KOPT-K1 (cell line): ENCODE data around the gene CAMTA1.

ENCODE experiments used
- H3K27ac ChIP-seq: fragments of 200-600 bp; sonication (generic); 2 replicates; pipeline ENCODE4 v1.5.1; 2016; ENCODE audit warnings: antibody characterized with exemption, mild to moderate bottlenecking, low read depth, low read length; ENCODE audit not compliant: poor library complexity, severe bottlenecking
- H3K36me3 ChIP-seq: fragments of 200-600 bp; sonication (generic); 2 replicates; pipeline ENCODE4 v1.5.1; 2017; ENCODE audit warnings: antibody characterized with exemption, mild to moderate bottlenecking, low read length, moderate library complexity; ENCODE audit not compliant: insufficient read depth
- H3K9me3 ChIP-seq: fragments of 200-600 bp; sonication (generic); 2 replicates; pipeline ENCODE4 v1.5.1; 2017; ENCODE audit warnings: antibody characterized with exemption, low read length, mild to moderate bottlenecking; ENCODE audit not compliant: insufficient read depth, poor library complexity, severe bottlenecking

CAMTA1 gene

DNA sequence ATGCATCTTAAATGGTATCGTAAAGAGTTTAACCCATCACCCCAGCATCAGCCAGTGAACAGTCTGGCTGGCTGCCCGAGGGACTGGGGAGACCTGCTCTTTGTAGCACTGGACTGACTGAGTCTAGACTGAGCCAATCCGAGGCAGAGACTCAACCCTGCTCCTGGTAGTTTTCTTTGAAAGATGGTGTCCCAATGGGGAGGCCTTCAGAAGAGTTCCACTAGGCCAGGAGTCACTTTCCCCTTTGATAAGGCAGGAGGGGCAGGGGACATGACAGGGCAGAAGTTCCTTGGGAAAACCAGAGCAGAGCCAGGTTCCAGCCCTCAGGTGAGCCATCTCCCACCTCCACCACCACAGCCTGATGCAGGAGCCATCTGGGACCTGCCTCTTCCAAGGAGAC lies 203.5 kb downstream of the CAMTA1 start:
- Histone ChIP-seq H3K9me3 (peaks cover 4% of the 10 kb centered on the region), H3K27ac (no peak overlapping the region), H3K36me3 (no peaks in the 10 kb centered on the region)

GRCh38 chr1:6989212-6990159 lies 204.2 kb downstream of the CAMTA1 start:
- peaks cover 4% of the 10 kb centered on the region for H3K9me3 ChIP-seq
- no peak overlapping the region for H3K27ac ChIP-seq
- H3K36me3 ChIP-seq: no peaks in the 10 kb centered on the region

GRCh38 chr1:6991266-6991665 lies 206.0 kb downstream of the CAMTA1 start:
- peaks cover 4% of the 10 kb centered on the region for H3K9me3 ChIP-seq
- no peaks in the 10 kb centered on the region for H3K36me3 ChIP-seq
- no peak overlapping the region for H3K27ac ChIP-seq

DNA sequence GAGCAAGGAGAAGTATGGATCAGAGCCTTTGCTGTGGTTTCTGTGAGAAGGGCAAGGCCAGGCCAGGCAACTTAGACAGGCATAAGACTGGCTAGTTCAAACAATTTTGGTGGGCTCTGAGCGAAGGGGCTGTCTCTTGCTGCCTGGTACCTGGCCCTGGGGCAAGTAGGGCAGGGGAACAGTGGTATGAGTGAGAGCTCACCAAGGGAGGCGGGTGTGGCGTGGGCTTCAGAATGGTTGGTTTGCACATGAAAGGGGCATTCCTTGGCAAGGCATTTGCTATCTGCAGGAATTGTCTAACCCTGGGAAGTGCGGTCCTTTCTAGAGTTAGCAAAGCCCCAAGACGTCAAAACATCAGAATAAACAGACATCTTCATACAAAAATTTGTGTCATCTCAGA lies 210.5 kb downstream of the CAMTA1 start:
- Histone ChIP-seq H3K9me3 (peaks cover 4% of the 10 kb centered on the region), H3K36me3 (no peaks in the 10 kb centered on the region), H3K27ac (no peak overlapping the region)

DNA sequence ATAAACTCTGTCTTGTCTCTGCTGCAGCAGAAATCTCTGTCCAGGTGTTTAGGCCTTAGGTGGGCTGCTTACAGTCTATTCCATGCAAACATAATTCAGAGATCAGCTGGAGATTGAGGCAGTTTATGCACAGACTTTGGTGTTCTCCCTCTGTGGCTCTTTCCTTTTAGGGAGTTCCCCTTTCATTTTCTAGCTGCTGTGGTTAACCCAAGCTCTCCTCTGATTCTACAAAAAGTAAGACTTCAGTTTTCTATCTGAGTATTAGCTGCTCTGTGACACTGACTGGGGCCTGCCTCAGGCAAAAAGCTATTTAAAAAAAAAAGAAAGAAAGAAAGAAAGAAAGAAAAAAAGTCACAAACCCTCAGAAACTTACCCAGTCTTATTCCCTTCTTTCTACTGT lies 211.1 kb downstream of the CAMTA1 start:
- H3K27ac ChIP-seq: no peak overlapping the region
- H3K9me3 ChIP-seq: peaks cover 4% of the 10 kb centered on the region
- no peaks in the 10 kb centered on the region for H3K36me3 ChIP-seq

DNA sequence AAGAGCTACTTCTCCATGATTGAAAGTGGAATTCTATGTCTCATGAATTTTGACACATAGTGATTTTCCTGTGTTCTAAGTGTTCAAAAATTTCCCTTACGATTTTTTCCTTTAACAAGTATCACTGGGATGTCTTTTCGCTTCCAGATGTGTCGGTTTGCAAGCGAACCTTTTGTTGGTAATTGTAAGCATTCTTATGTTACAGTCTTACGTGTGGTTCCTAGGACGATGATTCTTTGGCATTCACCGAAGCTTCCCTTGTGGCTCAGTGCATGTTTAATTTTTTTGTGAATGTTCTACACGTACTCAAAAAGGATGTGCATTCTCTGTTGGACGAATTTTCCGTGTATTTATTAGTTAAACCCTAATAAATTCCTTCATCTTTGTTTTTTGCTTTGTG lies 211.6 kb downstream of the CAMTA1 start:
- H3K27ac ChIP-seq: no peak overlapping the region
- H3K9me3 ChIP-seq: peaks cover 4% of the 10 kb centered on the region
- H3K36me3 ChIP-seq: no peaks in the 10 kb centered on the region

DNA sequence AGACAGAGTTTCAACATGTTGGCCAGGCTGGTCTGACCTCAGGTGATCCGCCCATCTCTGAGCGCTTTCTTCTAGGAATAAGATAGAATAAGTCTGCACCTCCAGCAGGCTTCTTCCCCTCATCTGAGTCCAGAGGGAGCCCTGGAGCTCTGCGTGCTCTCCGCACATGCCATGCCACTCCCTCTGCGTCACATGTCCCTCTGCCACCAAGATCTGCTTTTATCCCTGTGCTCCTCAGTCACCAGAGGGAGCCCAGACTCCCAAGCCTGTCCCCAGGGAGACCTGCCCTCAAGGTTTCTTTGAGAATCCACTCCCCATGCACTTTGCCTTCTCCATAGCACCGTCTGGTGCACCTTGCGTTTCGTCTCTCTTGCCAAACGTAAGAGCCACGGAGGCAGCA lies 213.0 kb downstream of the CAMTA1 start:
- H3K9me3 ChIP-seq: no peaks in the 10 kb centered on the region
- no peaks in the 10 kb centered on the region for H3K36me3 ChIP-seq
- no peak overlapping the region for H3K27ac ChIP-seq

DNA sequence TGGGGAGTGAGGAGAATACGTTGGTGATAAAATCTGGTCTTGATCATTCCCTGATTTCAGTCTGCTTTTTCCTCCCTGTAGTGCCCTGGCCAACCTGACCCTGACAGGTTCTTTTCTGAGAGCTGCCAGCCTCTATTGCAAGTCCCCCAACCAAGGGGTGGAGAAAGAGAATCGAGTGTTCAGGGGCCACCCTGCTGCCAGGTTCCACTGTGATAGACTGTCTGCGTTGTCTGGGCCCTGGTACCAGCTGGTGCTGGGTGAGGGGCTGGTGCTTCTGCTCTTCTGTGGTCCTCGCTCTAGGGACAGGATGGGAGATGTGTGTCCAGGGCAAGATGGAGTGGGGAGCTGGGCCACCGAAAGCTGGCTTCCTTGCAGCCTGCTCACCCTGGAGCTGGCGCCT lies 214.6 kb downstream of the CAMTA1 start:
- Histone ChIP-seq H3K36me3 (no peaks in the 10 kb centered on the region), H3K9me3 (no peaks in the 10 kb centered on the region)

DNA sequence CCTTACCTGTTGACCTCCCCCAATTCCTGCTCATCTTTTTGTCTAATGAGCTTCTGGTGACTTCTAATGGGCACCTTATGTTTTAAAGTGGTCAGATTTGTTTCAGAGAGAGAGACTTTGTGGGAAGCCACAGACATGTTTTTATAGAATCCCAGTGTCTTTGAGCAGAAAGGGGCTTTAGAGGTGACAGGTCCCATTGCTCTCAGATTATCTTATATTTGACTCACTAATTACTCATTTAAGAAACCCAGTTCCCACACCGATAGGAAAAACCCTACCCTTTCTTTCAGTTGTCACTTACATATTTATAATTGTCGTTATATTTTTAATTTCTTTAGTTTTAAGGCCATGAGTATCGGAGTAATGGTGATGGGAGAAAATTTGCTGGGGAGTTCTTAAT lies 215.5 kb downstream of the CAMTA1 start:
- Histone ChIP-seq H3K27ac (no peak overlapping the region), H3K9me3 (no peaks in the 10 kb centered on the region), H3K36me3 (no peaks in the 10 kb centered on the region)

More for the DNA sequence above, 214.6 kb downstream of the CAMTA1 start:
- no peak overlapping the region for H3K27ac ChIP-seq

DNA sequence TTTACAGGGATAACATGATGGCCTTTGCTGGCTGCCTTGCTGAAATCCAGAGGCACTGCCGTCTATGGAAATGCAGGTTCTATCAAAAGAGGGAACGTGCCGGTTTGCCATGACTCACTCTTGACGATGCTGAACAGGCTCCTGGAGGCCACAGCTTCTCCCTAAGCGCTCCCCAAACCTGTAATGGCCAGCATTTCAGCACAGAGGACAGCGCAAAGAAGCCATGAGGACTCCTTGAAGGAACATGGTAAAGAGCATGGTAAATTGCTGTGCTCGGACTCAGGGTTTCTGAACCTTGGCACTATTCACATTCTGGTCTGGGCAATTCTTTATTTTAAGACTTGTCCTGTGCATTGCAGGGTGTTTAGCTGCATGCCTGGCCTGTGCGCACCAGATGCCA lies 217.5 kb downstream of the CAMTA1 start:
- H3K36me3 ChIP-seq: no peaks in the 10 kb centered on the region
- H3K9me3 ChIP-seq: no peaks in the 10 kb centered on the region
- no peak overlapping the region for H3K27ac ChIP-seq

GRCh38 chr1:7003676-7004075 lies 218.4 kb downstream of the CAMTA1 start:
- H3K27ac ChIP-seq: no peak overlapping the region
- H3K9me3 ChIP-seq: no peaks in the 10 kb centered on the region
- H3K36me3 ChIP-seq: no peaks in the 10 kb centered on the region

GRCh38 chr1:7004181-7004580 lies 218.9 kb downstream of the CAMTA1 start:
- no peaks in the 10 kb centered on the region for H3K36me3 ChIP-seq
- no peaks in the 10 kb centered on the region for H3K9me3 ChIP-seq
- no peak overlapping the region for H3K27ac ChIP-seq

DNA sequence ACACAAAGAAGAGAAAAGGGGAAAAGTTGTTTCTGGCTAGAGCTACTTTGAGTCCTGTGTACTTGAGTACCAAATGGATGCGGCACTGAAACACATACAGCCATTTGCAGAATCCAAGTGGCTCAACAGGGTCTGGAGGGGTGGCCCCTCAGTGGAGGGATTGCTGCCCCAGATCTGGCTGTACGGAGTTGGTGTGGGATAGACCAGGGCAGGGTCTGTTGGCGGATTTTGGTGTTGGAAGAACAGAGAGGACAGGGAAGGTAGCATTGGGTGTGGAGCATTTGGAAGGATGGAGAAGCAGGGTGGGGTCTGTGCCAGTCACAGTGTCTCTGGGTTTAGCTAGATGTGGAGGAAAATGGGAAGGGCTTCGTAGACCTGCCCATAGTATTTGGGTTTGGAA lies 220.5 kb downstream of the CAMTA1 start:
- H3K27ac ChIP-seq: no peak overlapping the region
- H3K9me3 ChIP-seq: no peaks in the 10 kb centered on the region
- H3K36me3 ChIP-seq: no peaks in the 10 kb centered on the region

- Histone ChIP-seq H3K27ac (no peak overlapping the region), H3K9me3 (no peaks in the 10 kb centered on the region), H3K36me3 (no peaks in the 10 kb centered on the region)
Observed at GRCh38 chr1:7006996-7007871, 222.0 kb downstream of the CAMTA1 start.

- H3K36me3 ChIP-seq: no peaks in the 10 kb centered on the region
- no peaks in the 10 kb centered on the region for H3K9me3 ChIP-seq
- no peak overlapping the region for H3K27ac ChIP-seq
Observed at GRCh38 chr1:7007902-7008301, 222.6 kb downstream of the CAMTA1 start.
